ENCODE results near the gene TAGLN2. TPM values are rescaled to one million over a fixed set of nuclear protein-coding genes. Genes with fewer than 3 reads are reported as not detected.
A peak's percentile ranks its signal among the peaks of the same experiment; 100 is the strongest.

The TAGLN2 gene
- total and polyA plus RNA-seq, 10 of the 15 experiments (the other 5 are each of a cell fraction or from before 2014, with no cell fraction given) = 155 to 611 (median 363) TPM

DNA sequence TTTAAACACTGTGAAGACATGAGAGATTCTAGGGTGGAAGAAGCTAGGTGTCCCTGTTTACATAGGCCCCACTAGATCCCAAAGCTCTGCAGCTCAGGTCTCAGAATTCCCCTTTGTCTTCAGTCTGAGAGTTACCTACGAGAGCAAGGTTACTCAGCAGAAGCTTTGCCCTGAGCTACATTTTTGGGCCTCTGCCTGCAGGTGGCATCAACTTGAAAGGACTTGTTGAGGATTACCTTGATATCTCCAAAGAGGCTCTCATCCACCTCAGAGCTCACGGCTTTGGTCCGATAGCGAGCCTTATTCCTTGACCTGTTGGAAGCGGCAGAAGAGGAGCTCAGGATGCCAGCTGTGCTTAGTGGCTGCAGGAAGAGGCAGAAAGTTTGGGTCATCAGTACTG is 32.4 kb downstream of the TAGLN2 start:
- FAIRE-seq = no peak
- peaks cover 15% of the 10 kb centered on the region for H3K4me1 ChIP-seq (ENCODE audit: control insufficient read depth, insufficient read depth, low read length)
- CTCF ChIA-PET = interaction anchor here (0.6 to 14.8 kb wide), 45 partner anchors 12 to 760 kb away, joined by 3 to 476 read pairs (median 4); partner anchors contain the start of genes DUSP23, FCRL6, PIGM and SLAMF8

More for the DNA sequence above, 32.4 kb downstream of the TAGLN2 start:
- 67% methylated on average over 5 of the region's 5 CpGs for WGBS (ENCODE audit: insufficient coverage, insufficient replicate concordance, low lambda C conversion rate, missing lambda C conversion rate)
- H3K79me2 ChIP-seq (ENCODE audit: control insufficient read depth, insufficient read depth, low read length) = no peaks in the 10 kb centered on the region
- 0 out of 4 replicates have a peak, but pooled peaks cover 0 to 2% of the 10 kb centered on the region in 2 experiments for H3K27me3 ChIP-seq (replicated peaks in 1 of 2; ENCODE audit: control insufficient read depth in 2 of 2, insufficient read depth in 2 of 2, low read length in 1 of 2)
- intact Hi-C loops (cut with micrococcal nuclease; ENCODE audit: unreplicated experiment) (no loop called here), in situ Hi-C loops (cut with MboI) (loop anchor here (5.0 kb wide), 1 partner anchor 96 kb away; no protein-coding TSS in a partner anchor)
- no peak overlapping the region for H3K4me3 ChIP-seq
- no peaks in the 10 kb centered on the region for H4K20me1 ChIP-seq (ENCODE audit: control insufficient read depth, insufficient read depth)
- ATAC-seq (no peak), DNase-seq (ENCODE audit: low read depth, low spot score) (no peak)
- ChIA-PET RAD21 (ENCODE audit: unreplicated experiment) (interaction anchor here (0.7 to 7.6 kb wide), 19 partner anchors 12 to 695 kb away, joined by 3 to 153 read pairs (median 5); partner anchors contain the start of genes DUSP23, FCRL6 and TAGLN2), SMC1A (ENCODE audit: uncharacterized antibody, unreplicated experiment) (interaction anchor here (0.6 to 12.2 kb wide), 27 partner anchors 8 to 761 kb away, joined by 3 to 289 read pairs (median 4); partner anchors contain the start of genes FCRL6 and TAGLN2), POLR2A (interaction anchor here (0.6 to 1.2 kb wide), 2 partner anchors 95 to 102 kb away, joined by 4 read pairs; no protein-coding TSS in a partner anchor)
- H3K9ac ChIP-seq (ENCODE audit: control insufficient read depth, insufficient read depth, low read length) = no peak overlapping the region
- no peaks in the 10 kb centered on the region for H3K9me3 ChIP-seq (replicated peaks; ENCODE audit: control insufficient read depth, insufficient read depth, low read length)
- TF ChIP-seq SMC3 (IDR thresholded peaks at IDR 0.05; ENCODE audit: borderline replicate concordance, low read length) = peak; percentile 10; the same call in 1 of the 2 replicates
- TF ChIP-seq, protein P1, sequence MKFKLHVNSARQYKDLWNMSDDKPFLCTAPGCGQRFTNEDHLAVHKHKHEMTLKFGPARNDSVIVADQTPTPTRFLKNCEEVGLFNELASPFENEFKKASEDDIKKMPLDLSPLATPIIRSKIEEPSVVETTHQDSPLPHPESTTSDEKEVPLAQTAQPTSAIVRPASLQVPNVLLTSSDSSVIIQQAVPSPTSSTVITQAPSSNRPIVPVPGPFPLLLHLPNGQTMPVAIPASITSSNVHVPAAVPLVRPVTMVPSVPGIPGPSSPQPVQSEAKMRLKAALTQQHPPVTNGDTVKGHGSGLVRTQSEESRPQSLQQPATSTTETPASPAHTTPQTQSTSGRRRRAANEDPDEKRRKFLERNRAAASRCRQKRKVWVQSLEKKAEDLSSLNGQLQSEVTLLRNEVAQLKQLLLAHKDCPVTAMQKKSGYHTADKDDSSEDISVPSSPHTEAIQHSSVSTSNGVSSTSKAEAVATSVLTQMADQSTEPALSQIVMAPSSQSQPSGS (IDR thresholded peaks at IDR 0.05; ENCODE audit: low read length) = no peak
- 0 out of 2 replicates have a peak, but pooled peaks have one; percentile 13 for TF ChIP-seq RAD21 (IDR thresholded peaks at IDR 0.05; ENCODE audit: insufficient read depth, low read depth, low read length)
- TF ChIP-seq, protein P2, sequence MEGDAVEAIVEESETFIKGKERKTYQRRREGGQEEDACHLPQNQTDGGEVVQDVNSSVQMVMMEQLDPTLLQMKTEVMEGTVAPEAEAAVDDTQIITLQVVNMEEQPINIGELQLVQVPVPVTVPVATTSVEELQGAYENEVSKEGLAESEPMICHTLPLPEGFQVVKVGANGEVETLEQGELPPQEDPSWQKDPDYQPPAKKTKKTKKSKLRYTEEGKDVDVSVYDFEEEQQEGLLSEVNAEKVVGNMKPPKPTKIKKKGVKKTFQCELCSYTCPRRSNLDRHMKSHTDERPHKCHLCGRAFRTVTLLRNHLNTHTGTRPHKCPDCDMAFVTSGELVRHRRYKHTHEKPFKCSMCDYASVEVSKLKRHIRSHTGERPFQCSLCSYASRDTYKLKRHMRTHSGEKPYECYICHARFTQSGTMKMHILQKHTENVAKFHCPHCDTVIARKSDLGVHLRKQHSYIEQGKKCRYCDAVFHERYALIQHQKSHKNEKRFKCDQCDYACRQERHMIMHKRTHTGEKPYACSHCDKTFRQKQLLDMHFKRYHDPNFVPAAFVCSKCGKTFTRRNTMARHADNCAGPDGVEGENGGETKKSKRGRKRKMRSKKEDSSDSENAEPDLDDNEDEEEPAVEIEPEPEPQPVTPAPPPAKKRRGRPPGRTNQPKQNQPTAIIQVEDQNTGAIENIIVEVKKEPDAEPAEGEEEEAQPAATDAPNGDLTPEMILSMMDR (IDR thresholded peaks at IDR 0.05 in 2 of 3, conservative IDR thresholded peaks at IDR 0.05 in 1 of 3; ENCODE audit: control insufficient read depth in 2 of 3, extremely low read depth in 1 of 3, insufficient read depth in 1 of 3, low read depth in 3 of 3, low read length in 3 of 3) = peak; percentile 19 to 32 (median 21); a peak in 3 of 6 replicates
- TF ChIP-seq SUPT20H (IDR thresholded peaks at IDR 0.05; ENCODE audit: borderline replicate concordance, control insufficient read depth, low read depth, low read length) = no peak
- no peak for TF ChIP-seq BRCA1 (IDR thresholded peaks at IDR 0.05; ENCODE audit: low read depth, low read length)
- H3K4me2 ChIP-seq (ENCODE audit: control insufficient read depth, insufficient read depth) = no peak overlapping the region
- H3K27ac ChIP-seq (ENCODE audit: control insufficient read depth, insufficient read depth) = no peak overlapping the region
- H3K36me3 ChIP-seq (ENCODE audit: control insufficient read depth in 2 of 2, insufficient read depth in 2 of 2, low read length in 1 of 2) = no peaks in the 10 kb centered on the region
- no TSS peak for BruUV-seq (replicated peaks)
- no peak overlapping the region for H2AFZ ChIP-seq (ENCODE audit: control insufficient read depth, low read depth, low read length)

All from GM12878 (cell line).